Naive thymus-derived CD8-positive, alpha-beta T cell (primary cell): ENCODE data around the gene RAD9B. TPM values are rescaled to one million over a fixed set of nuclear protein-coding genes. Genes with fewer than 3 reads are reported as not detected.
A peak's percentile ranks its signal among the peaks of the same experiment; 100 is the strongest.
"Not testable (repeated sequence)": the region's sequence is repeated elsewhere in the genome, so short reads cannot be mapped to it uniquely, and the experiment has no call there.

Experiments
- ATAC-seq, 2 donors: fragments of 150-1000 bp; cut with Tn5 transposase in 1 of 2; sonication (Bioruptor Pico), chemical (Tn5 transposase) in 1 of 2; 1 replicate in 1 of 2; 2 replicates in 1 of 2; pipeline ENCODE4 v1.10.0; 2021; ENCODE audit warnings: mild to moderate bottlenecking in 2 of 2, moderate library complexity in 2 of 2
- POLR2A ChIA-PET: fragments of 350-600 bp; sonication (Branson Sonifier 250); formaldehyde crosslinking; loops from one replicate; lab custom pipeline; 2021; ENCODE audit warnings: antibody characterized with exemption; lab: Charles Lee
- DNase-seq, 10 donors: peaks; one replicate each; pipeline versions ENCODE4 v3.0.0 to v3.0.0-alpha.2; 2020 to 2022
- H3K27ac Mint-ChIP-seq, 10 donors: one replicate each; pipeline ENCODE4 v1.8.0; 2020 to 2022; ENCODE audit warnings: mild to moderate bottlenecking in 10 of 10, mixed read lengths in 10 of 10, moderate library complexity in 4 of 10, inconsistent platforms in 1 of 10
- H3K27me3 Mint-ChIP-seq, 5 donors: one replicate each; pipeline ENCODE4 v1.8.0; 2021 to 2022; ENCODE audit warnings: mixed read lengths in 5 of 5
- H3K36me3 Mint-ChIP-seq, 3 donors: one replicate each; pipeline ENCODE4 v1.8.0; 2020 to 2022; ENCODE audit warnings: mixed read lengths in 3 of 3, mild to moderate bottlenecking in 2 of 3, inconsistent platforms in 1 of 3
- H3K4me1 Mint-ChIP-seq, 4 donors: one replicate each; pipeline ENCODE4 v1.8.0; 2021 to 2022; ENCODE audit warnings: mixed read lengths in 4 of 4
- H3K4me3 Mint-ChIP-seq, 10 donors: one replicate each; pipeline ENCODE4 v1.8.0; 2020 to 2022; ENCODE audit warnings: mild to moderate bottlenecking in 10 of 10, mixed read lengths in 10 of 10, moderate library complexity in 6 of 10, inconsistent platforms in 1 of 10
- H3K9me3 Mint-ChIP-seq, 9 donors: one replicate each; pipeline ENCODE4 v1.8.0; 2020 to 2022; ENCODE audit warnings: mixed read lengths in 9 of 9, mild to moderate bottlenecking in 3 of 9, inconsistent platforms in 1 of 9, moderate library complexity in 1 of 9
- polyA plus RNA-seq, 3 donors: library from polyadenylated mRNA; unstranded; fragments of 300-500 nt; fragmentation: Illumina TruSeq; gene quantifications; one replicate each; pipeline ENCODE4 v1.2.3, GENCODE V29; 2021
- total RNA-seq, 8 experiments: library from RNA in 2 of 8; stranded (reverse) in 2 of 8; gene quantifications; one replicate each; pipeline ENCODE4 v1.2.3 and lab custom pipeline; 2021 to 2026

RAD9B gene
- 1 to 10 TPM; 2.7 to 3.8 TPM for total RNA-seq
- 1 to 10 TPM in 2 of 3 donors, under 1 TPM in 1; 0.89 to 1.3 (median 1.0) TPM for polyA plus RNA-seq
- 0.71 to 3.6 (median 1.5) reads per million in 6 experiments for total RNA-seq (lab: John Stamatoyannopoulos, UW)

DNA sequence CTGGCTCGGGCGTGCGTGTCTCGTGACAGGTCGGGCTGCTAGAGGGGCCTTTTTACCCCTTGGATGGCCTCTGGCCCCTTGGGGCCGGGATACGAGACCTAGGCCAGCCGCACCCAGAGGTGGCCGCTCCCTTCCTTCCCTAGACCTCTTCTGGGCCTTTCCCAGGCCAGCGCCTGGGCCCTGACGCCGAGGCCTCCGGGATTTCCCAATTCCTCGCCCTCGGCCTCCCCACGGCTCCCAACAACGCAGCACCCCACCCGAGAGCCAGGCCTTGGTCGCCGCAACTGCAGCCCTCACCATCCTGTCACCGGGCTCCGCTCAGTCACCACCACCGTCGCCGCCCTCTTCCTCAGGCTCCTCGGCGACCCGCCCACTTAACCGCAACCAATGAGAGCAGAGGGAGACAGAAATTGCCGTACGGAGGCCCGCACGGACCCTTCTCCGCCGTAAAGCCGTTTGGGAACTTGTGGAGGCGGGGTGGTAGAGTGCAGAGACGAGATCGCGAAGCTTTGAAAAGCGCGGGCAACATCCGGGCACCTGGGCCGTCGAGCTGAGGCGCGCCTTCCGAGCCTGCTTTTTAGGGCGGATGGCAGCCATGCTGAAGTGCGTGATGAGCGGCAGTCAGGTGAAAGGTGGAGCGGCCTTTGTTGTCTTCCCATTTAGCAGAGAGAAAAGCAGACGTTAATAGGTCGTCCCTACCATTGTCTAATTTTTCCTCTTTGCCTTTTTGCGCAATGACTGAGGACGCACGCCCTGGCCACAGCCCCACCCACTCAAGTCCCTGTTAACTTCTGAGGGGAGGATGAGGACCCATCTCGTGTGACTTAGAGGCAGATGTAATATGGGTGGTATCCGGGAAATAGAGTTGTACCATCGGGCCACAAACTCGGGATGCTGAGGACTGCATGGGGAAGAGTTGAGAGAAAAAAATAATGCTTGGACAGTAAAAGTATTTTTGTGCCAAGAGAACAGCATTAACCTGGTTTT lies at the start of gene RAD9B, which contains the start of gene VPS29:
Gene RAD9B (plus strand): TSS at position 580 of the 987 bp plus-strand sequence. CDS start 7 bp downstream, at position 587.
Gene VPS29 (minus strand): TSS at position 360 of the 987 bp plus-strand sequence. CDS start 60 bp downstream, at position 300.
- ATAC-seq (peak; percentile 92 to 95), DNase-seq (peak; percentile 96 to 100 (median 99))
- peaks cover 0 to 3% (median 0%) of the 10 kb centered on the region in 5 donors for H3K27me3 Mint-ChIP-seq
- POLR2A ChIA-PET, result interaction anchor here (0.6 to 4.8 kb wide), 15 partner anchors 8 to 1513 kb away, joined by 3 to 48 read pairs (median 4); partner anchors contain the start of genes ARPC3, FAM216A, GPN3 and TCTN1
- H3K9me3 Mint-ChIP-seq, result peaks cover 0 to 2% (median 0%) of the 10 kb centered on the region in 9 donors
- peak within 1 kb of the TSS; percentile 92 to 99 (median 97) for H3K27ac Mint-ChIP-seq
- H3K4me3 Mint-ChIP-seq, result peak within 1 kb of the TSS; percentile 94 to 99 (median 96)
- peaks cover 16 to 45% (median 39%) of the 10 kb centered on the region in 4 donors for H3K4me1 Mint-ChIP-seq
- H3K36me3 Mint-ChIP-seq, result peaks cover 0 to 16% (median 4%) of the 10 kb centered on the region in 3 donors

DNA sequence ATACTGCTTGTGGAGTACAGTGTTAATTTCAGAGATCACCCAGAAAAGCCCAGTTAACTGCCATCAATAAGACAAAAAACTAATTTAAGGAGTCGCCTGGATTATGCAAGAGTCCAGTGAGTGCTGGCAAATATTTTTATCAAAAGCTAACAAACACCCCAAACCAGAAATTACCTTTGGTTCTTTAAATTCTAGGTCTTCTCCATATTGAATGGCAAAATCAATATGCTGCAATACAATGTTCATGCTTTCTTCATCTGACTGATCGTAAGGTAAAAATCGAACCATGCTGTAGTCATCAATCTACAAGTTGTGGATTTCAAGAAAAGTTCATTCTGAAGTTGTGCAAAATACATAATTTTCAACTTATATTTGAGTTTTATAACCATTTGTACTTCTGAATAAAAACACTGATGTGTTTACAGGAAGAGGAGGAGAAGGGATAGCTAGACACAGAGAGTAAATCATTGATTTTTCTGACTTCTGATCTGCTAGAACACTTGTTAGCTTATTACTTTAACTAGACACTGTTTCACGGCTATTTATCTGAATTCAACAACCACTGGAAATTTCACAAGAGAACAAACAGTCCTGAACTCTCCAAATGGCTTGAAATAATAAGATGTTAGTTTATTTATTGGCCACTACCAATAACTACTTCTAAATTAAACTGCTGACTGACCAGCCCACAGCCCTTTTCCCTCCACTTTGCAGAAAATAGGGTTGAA lies 48.4 kb upstream of the RAD9B start:
- ATAC-seq, result no peak

GRCh38 chr12:110458756-110459155 lies 43.4 kb upstream of the RAD9B start:
- DNase-seq, result no peak
- peaks cover 0 to 72% (median 12%) of the 10 kb centered on the region in 3 donors for H3K36me3 Mint-ChIP-seq
- no peaks in the 10 kb centered on the region for H3K27me3 Mint-ChIP-seq
- no peaks in the 10 kb centered on the region for H3K9me3 Mint-ChIP-seq
- H3K27ac Mint-ChIP-seq, result no peak overlapping the region
- POLR2A ChIA-PET, result interaction anchor here (0.7 kb wide), 1 partner anchor 104 kb away, joined by 5 read pairs; no protein-coding TSS in a partner anchor
- ATAC-seq, result no peak
- H3K4me1 Mint-ChIP-seq, result peaks cover 9 to 22% (median 12%) of the 10 kb centered on the region in 4 donors
- H3K4me3 Mint-ChIP-seq, result no peak overlapping the region

More for the DNA sequence above, 48.4 kb upstream of the RAD9B start:
- DNase-seq, result no peak
- Mint-ChIP-seq H3K4me1 (peaks cover 12 to 39% (median 21%) of the 10 kb centered on the region in 4 donors), H3K27me3 (no peaks in the 10 kb centered on the region), H3K9me3 (no peaks in the 10 kb centered on the region), H3K4me3 (no peak overlapping the region), H3K36me3 (peaks cover 0 to 49% (median 8%) of the 10 kb centered on the region in 3 donors), H3K27ac (peak overlapping the region in 2 of 10 donors; percentile 5 to 6)
- POLR2A ChIA-PET, result no interaction called here

- H3K27me3 Mint-ChIP-seq, DNase-seq, H3K9me3 Mint-ChIP-seq, H3K4me3 Mint-ChIP-seq, ATAC-seq, POLR2A ChIA-PET: not testable (repeated sequence)
- Mint-ChIP-seq H3K4me1 (peaks cover 13 to 29% (median 21%) of the 10 kb centered on the region in 4 donors), H3K36me3 (peaks cover 0 to 68% (median 9%) of the 10 kb centered on the region in 3 donors), H3K27ac (peak overlapping the region in 2 of 10 donors; percentile 28 to 51)
Measured at GRCh38 chr12:110461189-110461588, 40.9 kb upstream of the RAD9B start.

DNA sequence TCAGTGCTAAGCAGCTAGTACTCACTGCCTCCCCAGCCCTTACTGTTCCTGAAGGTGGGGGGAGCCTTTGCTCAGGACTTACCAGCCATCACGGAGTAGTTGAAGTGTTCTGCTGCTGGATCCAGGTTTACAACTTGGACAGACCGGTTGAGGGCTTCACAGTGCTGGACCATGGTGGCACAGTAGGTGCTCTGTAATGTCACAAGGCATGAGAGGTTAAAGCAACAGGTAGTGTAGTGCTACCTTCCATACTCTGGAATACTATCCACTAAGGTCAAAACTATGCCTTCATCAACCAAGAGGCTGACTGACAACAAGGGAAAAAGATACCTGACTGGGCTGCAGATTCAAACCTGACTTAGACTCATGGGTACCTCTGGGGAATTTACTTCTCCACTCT lies 37.1 kb upstream of the RAD9B start:
- Mint-ChIP-seq H3K4me1 (peaks cover 19 to 54% (median 45%) of the 10 kb centered on the region in 4 donors), H3K27ac (peak overlapping the region in 2 of 10 donors; percentile 14 to 48), H3K4me3 (peak overlapping the region in 2 of 10 donors; percentile 0 to 9), H3K36me3 (peaks cover 0 to 41% (median 4%) of the 10 kb centered on the region in 3 donors), H3K27me3 (no peaks in the 10 kb centered on the region), H3K9me3 (no peaks in the 10 kb centered on the region)
- ATAC-seq (no peak), DNase-seq (no peak)
- POLR2A ChIA-PET, result interaction anchor here (0.7 kb wide), 1 partner anchor 9 kb away, joined by 3 read pairs; no protein-coding TSS in a partner anchor

DNA sequence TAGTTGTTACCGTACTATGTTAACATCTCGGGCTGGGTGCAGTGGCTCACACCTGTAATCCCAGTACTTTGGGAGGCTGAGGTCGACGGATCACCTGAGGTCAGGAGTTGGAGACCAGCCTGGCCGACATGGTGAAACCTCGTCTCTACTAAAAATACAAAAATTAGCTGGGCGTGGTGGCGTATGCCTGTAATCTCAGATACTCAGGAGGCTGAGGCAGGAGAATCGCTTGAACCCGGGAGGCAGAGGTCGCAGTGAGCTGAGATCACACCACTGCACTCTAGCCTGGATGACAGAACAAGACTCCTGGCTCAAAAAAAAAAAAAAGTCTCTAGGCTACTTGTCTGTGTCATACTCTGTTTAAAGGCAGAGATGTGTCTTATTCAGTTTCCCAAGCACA lies 36.4 kb upstream of the RAD9B start:
- POLR2A ChIA-PET, result interaction anchor here (0.9 to 4.2 kb wide), 4 partner anchors 15 to 139 kb away, joined by 3 to 55 read pairs (median 4); partner anchors contain the start of gene ARPC3
- Mint-ChIP-seq H3K36me3 (peaks cover 0 to 37% (median 2%) of the 10 kb centered on the region in 3 donors), H3K4me1 (peaks cover 19 to 55% (median 49%) of the 10 kb centered on the region in 4 donors), H3K4me3 (peak overlapping the region in 4 of 10 donors; percentile 1 to 48 (median 18))
- H3K9me3 Mint-ChIP-seq, DNase-seq, H3K27me3 Mint-ChIP-seq, ATAC-seq, H3K27ac Mint-ChIP-seq: not testable (repeated sequence)

GRCh38 chr12:110466791-110467190 lies 35.3 kb upstream of the RAD9B start:
- peaks cover 0 to 29% (median 0%) of the 10 kb centered on the region in 3 donors for H3K36me3 Mint-ChIP-seq
- peak overlapping the region in 2 of 10 donors; percentile 25 to 60 for H3K27ac Mint-ChIP-seq
- ATAC-seq (no peak), DNase-seq (no peak)
- no peaks in the 10 kb centered on the region for H3K9me3 Mint-ChIP-seq
- H3K4me3 Mint-ChIP-seq, result peak overlapping the region; percentile 36 to 87 (median 50)
- H3K27me3 Mint-ChIP-seq, result no peaks in the 10 kb centered on the region
- POLR2A ChIA-PET, result interaction anchor here (0.6 to 4.2 kb wide), 3 partner anchors 16 to 128 kb away, joined by 3 to 55 read pairs (median 4); partner anchors contain the start of gene ARPC3
- H3K4me1 Mint-ChIP-seq, result peaks cover 18 to 52% (median 47%) of the 10 kb centered on the region in 4 donors

GRCh38 chr12:110467847-110468213 lies 34.3 kb upstream of the RAD9B start:
- H3K9me3 Mint-ChIP-seq, result no peaks in the 10 kb centered on the region
- ATAC-seq (no peak), DNase-seq (no peak)
- no peaks in the 10 kb centered on the region for H3K27me3 Mint-ChIP-seq
- H3K27ac Mint-ChIP-seq, result peak overlapping the region; percentile 94 to 99 (median 96)
- H3K4me1 Mint-ChIP-seq, result peaks cover 14 to 46% (median 43%) of the 10 kb centered on the region in 4 donors
- peaks cover 0 to 19% (median 0%) of the 10 kb centered on the region in 3 donors for H3K36me3 Mint-ChIP-seq
- POLR2A ChIA-PET, result interaction anchor here (0.5 to 4.2 kb wide), 22 partner anchors 9 to 1218 kb away, joined by 3 to 55 read pairs (median 4); partner anchors contain the start of genes ACAD10, ARPC3, ATP2A2 and BRAP
- H3K4me3 Mint-ChIP-seq, result peak overlapping the region; percentile 87 to 100 (median 99)

DNA sequence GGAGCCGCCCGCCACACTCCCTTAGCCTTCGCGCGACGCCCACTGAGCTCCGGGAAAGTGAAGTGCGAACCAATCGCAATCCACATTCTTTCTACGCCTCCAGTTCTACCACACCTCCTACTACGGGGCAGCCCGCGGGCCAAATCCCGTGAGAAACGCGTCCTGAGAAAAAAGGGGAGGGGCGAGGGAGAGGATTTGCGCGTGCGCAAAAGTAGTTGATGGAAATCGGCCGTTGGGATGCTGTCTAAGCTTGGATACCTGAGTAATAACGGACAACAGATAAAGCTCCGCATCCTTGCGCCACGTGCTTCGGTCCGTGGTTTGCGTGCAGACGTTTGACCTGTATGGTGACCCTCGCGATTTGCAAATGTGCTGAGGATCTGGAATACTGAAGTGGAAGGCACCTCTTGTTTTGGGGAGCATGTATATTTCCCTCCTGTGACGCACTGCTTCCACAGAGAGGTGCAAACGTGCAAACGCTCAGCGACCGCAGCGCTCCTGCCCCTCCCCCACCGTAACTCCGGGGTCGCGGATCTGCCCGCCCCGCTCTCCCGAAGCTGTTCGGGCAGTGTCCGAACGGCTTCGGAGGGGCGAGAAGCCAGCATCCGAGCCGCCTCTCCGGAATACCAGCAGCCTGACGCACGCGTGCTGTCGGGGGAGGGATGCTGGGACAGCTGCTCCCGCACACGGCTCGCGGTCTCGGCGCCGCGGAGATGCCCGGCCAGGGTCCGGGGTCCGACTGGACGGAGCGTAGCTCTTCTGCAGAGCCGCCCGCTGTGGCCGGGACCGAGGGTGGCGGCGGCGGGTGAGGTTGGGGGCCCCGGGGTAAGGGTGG lies 33.7 kb upstream of the RAD9B start, which contains the start of the genes FAM216A and GPN3:
Gene FAM216A (plus strand): TSS at position 632 of the 835 bp plus-strand sequence. CDS start 31 bp downstream, at position 663.
Gene GPN3 (minus strand): TSS at position 44 of the 835 bp plus-strand sequence. CDS start 54 bp downstream, outside the sequence.
- no peaks in the 10 kb centered on the region for H3K27me3 Mint-ChIP-seq
- H3K4me3 Mint-ChIP-seq, result peak within 1 kb of the TSS; percentile 87 to 100 (median 99)
- ATAC-seq, result peak; percentile 85 to 86
- POLR2A ChIA-PET, result interaction anchor here (0.5 to 4.2 kb wide), 28 partner anchors 9 to 1218 kb away, joined by 3 to 55 read pairs (median 4); partner anchors contain the start of genes ACAD10, ARPC3, ATP2A2 and BRAP
- H3K9me3 Mint-ChIP-seq, result no peaks in the 10 kb centered on the region
- DNase-seq, result peak; percentile 85 to 99 (median 95)
- peak within 1 kb of the TSS; percentile 94 to 99 (median 96) for H3K27ac Mint-ChIP-seq
- peaks cover 14 to 45% (median 43%) of the 10 kb centered on the region in 4 donors for H3K4me1 Mint-ChIP-seq
- H3K36me3 Mint-ChIP-seq, result peaks cover 0 to 14% (median 0%) of the 10 kb centered on the region in 3 donors

GRCh38 chr12:110475426-110475825 lies 26.7 kb upstream of the RAD9B start:
- Mint-ChIP-seq H3K27me3 (no peaks in the 10 kb centered on the region), H3K36me3 (peaks cover 0 to 23% (median 0%) of the 10 kb centered on the region in 3 donors), H3K4me3 (no peak overlapping the region), H3K4me1 (peaks cover 0 to 5% (median 3%) of the 10 kb centered on the region in 4 donors), H3K9me3 (no peaks in the 10 kb centered on the region), H3K27ac (no peak overlapping the region)
- DNase-seq (no peak), ATAC-seq (no peak)
- POLR2A ChIA-PET, result interaction anchor here (0.7 to 1.1 kb wide), 2 partner anchors 102 to 117 kb away, joined by 3 to 4 read pairs; no protein-coding TSS in a partner anchor
